GM18519 (cell line): ENCODE measurements around the gene ORC5.
A peak's percentile ranks its signal among the peaks of the same experiment; 100 is the strongest.
"Not testable (repeated sequence)": the region's sequence is repeated elsewhere in the genome, so short reads cannot be mapped to it uniquely, and the experiment has no call there.

Experiments
- ATAC-seq: cut with Tn5 transposase; IDR thresholded peaks from one replicate; pipeline ENCODE4 v1.9.1; 2021; ENCODE audit warnings: mild to moderate bottlenecking, moderate library complexity; ENCODE audit not compliant: unreplicated experiment, low FRiP score

ORC5 gene

DNA sequence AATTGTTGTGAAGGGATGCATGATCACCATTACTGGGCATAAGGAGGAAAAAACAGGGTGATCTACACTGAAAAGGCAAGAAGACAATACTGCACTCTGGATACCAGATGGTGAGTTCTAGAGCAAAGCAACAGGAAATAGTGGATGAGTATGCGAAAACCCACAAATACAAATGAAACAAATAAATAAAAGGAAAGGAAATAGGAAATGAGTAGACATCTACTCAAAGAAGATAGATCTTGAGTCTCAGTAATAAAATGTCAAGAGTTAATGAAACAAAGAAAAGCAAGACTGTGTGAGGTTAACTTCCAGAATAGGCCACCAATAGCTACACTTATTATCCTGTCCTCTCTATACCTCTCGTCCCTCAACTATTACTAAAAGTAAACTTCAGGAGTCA lies 11.7 kb downstream of the ORC5 start:
- ATAC-seq = no peak

DNA sequence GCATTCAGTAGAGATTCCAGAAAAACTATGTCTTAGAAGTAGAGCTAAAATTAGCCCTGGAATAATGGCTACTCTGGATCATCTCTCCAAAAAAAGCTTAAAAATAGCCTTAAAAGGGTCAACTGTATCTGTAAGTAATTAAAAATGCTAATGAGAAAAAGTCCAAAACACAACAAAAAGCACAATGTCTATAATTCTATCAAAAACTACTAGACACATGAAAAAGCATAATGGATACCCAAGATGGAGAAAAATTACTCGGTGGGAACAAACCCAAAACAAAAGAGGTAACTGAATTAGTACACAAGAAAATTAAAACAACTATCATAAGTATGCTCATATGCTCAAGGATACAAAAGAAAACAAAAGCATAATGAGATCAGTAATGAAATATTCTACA lies 15.4 kb downstream of the ORC5 start:
- ATAC-seq = no peak

DNA sequence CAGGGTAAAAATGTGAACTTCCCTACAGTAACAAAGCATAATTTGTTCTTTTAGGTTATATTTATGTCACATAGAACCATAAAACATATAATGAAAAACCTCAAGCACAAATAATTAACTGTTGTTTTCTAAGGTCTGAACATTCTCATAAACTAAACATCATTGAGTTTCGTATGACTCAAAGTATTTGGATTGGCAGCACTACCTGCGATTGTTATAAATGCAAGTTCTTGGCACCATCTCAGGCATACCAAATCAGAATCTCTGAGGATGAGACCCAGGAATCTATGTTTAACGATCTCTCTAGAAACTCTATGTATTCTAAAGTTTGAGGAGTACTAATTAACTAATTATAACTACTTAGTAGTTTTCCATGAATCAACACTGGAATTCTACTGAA lies 22.5 kb downstream of the ORC5 start:
- ATAC-seq = no peak

DNA sequence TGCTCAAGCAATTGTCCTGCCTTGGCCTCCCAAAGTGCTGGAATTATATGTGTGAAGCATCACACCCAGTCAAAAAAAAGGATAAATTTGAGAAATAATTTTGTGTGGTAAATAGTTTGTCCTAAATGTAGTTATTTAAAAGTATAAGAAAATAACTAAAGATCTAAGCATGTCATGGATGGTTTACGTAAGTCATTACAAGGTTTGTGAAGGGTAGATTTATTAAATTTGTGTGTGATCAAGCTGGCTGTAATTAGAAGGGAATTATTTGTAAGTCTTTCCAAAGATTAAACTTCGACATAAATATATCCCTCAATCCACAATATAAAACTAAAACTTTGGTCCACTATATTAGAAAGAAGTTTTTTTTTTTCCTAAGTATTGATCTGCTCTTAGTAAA lies 28.6 kb downstream of the ORC5 start:
- ATAC-seq = no peak

DNA sequence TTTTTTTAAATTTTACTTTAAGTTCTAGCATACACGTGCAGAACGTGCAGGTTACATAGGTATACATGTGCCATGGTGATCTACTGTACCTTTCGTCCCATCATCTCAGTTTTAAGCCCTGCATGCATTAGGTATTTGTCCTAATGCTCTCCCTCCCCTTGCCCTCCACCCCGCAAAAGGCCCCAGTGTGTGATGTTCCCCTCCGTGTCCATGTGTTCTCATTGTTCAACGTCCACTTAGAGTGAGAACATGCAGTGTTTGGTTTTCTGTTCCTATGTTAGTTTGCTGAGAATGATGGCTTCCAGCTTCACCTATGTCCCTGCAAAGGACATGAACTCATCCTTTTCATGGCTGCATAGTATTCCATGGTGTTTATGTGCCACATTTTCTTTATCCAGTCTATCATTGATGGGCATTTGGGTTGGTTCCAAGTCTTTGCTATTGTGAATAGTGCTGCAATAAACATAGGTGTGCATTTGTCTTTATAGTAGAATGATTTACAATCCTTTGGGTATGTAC lies 30.2 kb downstream of the ORC5 start:
- ATAC-seq = not testable (repeated sequence)

DNA sequence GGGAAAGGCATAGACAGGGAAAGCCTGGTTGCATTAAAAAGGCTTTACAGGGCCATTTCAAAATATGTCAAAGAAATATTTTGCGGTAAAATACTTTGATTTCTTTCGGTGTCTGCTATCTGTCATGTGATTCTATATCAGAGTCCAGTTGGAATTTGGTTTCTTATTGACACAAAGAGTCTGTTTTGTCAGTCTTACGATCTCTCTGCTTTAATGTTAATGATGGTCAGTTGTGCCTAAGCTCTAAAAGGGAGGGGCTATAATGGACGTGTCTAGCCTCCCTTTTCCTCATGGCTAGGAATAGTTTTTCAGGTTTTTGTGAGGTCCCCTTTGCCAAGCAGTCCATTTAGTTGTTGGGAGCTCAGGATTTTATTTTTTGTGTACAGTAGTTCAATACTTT lies 31.5 kb downstream of the ORC5 start:
- ATAC-seq = no peak

DNA sequence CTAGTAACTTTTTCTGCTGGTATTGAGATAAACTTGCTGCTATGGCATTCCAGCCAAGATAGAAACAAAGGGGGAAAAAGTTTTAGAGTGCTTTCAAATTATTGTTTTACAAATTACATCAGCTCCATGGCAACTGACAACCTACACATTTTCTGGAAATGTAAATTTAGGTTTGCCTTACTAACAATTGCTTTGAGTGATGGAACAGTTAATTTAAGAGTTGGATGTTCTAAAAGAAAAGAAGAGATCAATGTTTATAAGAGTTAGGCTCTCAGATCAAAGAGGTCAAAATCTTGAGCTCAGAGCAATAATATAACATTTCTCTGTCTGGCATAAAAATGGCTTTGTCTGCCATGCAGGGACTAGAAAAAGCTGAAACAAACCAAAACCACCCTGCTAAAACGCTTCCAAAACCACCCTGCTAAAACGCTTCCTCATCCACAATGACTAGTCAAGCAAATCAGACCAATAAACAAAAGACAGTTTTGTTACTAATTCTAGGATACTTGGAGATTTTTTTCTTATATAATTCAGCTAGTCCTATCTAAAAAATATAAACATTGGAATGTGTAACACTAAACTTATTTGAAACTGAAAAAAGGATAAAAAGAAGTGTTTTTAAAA lies 32.3 kb downstream of the ORC5 start:
- no peak for ATAC-seq

DNA sequence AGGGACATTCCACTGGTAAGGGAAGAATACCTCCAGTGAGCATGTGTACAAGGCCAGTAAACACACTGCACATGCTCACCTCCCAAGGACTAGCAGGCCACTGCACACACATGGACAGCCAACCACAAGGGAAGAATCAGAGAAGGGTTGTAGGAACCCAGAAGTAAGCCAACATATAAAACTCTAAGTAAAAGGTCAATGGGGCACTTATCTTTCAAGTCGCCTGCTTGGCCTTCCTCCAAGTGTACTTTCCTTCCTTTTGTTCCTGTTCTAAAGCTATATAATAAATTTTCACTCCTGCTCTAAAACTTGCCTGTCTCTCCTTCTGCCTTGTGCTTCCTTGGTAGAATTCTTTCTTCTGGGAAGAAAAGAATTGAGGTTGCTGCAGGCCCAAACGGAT lies 33.0 kb downstream of the ORC5 start:
- ATAC-seq = no peak

DNA sequence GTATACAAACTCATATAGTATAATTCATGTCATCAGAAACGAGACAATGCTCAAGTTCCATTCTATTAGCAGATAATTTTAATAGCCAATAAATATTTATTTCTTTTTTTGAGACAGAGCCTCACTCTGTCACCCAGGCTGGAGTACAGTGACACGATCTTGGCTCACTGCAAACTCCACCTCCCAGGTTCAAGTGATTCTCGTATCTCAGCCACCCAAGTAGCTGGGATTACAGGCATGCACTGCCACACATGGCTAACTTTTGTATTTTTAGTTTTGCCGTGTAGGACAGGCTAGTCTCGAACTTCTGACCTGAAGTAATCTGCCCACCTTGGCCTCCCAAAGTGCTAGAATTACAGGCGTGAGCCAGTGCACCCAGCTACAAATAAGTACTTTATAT lies 45.7 kb downstream of the ORC5 start:
- no peak for ATAC-seq

DNA sequence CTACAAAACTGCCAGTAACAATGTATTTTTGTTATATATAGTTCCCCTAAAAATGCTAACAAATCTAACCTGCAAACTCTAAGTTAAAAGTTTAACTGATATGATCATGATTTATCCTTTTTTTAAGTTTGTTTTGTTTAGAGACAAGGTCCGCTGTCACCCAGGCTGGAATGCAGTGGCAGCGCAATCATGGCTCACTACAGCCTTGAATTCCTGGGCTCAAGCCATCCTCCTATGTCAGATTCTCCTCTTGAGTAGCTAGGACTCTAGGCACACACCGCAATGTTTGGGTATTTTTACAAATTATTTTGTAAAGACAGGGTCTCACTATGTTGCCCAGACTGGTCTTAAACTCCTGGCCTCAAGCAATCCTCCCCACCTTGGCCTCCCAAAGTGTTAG lies 46.6 kb downstream of the ORC5 start:
- ATAC-seq = no peak

DNA sequence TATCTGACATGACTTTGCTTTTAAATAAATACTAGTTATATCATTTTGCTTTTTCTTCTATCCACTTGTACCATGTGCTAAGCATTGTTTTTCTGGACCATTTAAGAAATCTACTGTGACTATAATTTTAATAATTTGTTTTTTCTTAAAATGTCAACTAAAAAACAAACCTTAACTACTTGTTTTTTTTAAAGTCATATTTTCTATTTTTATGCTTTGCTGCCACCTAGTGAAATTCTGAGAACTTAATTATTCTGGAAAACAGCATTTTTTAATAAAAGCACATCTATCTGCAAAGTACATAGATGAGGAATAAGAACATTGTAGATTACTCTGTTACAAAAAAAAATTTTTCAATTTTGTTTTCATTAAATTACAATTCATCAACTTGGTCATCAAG lies 47.4 kb downstream of the ORC5 start:
- no peak for ATAC-seq

DNA sequence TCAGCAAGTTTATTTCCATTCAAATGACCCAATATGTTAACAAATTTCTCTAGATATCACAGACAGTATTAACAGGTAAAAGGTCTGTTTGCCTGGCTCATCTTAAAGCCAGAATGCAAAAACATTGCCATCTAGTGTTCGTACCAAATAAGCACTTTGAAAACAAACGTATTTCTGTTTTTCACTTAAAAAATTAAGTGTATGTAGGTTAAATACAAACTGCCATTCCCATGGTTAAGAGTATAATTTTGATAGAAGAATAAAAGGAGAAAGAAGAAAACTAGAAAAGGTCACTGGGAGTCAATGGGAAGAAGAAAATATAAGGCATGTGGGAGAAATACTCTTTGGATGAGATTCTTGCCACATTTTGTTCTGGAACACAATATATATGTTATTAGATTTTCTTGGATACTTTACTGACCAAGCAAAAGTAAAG lies 51.0 kb downstream of the ORC5 start:
- ATAC-seq = peak; percentile 54

DNA sequence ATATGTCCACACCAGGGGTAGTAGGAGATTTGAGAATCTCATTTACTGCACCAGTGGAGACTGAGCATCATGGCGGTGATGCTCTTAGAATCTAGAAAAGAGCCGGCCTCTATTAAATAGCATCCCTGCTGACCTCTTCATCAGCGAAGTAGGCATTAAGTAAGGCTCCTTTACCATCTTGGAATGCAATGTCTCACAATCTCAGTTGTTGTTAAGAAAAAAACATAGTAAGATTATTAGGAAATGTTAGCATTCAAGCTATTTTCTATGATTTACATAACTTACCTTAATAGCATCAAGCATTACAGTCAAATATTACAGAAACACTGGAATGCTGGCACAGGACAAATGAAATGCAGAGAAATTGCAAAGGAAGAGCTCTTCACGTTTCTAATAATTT lies 54.5 kb downstream of the ORC5 start:
- no peak for ATAC-seq

DNA sequence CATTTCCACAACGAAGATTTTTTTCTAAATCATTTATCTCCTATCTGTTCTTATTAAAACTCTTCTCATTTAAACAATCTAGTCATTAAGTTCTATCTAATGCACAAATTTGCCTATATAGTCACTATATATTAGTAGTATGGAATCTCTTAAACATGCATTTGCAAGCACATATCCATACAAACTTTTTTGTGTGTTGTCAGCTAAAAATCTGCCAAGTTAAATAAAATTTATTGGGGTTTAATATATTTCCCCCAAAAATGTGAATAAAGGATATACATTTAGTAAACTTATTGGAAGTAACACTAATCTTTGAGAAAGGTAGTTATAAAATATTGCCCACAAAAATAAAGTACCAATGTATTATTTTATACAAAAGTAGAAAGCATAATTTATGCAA lies 55.3 kb downstream of the ORC5 start:
- no peak for ATAC-seq

DNA sequence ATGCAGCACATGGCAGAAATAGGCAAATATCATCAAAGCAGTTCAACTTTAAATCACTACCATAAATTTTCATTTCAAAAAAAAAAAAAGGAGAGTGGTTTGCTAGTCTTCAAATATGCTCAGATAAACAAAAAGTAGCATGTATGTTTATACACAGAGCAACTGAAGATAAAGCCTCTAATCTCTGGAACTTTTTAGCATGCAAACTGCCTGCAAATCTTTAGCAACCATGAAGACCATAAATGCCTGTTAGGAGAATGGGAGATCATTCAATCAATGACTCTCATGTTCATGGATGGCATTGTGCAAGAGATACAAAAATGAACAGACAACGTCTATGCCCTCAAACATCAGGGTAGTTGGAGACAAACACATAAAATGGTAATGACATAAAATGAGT lies 57.3 kb downstream of the ORC5 start:
- no peak for ATAC-seq

DNA sequence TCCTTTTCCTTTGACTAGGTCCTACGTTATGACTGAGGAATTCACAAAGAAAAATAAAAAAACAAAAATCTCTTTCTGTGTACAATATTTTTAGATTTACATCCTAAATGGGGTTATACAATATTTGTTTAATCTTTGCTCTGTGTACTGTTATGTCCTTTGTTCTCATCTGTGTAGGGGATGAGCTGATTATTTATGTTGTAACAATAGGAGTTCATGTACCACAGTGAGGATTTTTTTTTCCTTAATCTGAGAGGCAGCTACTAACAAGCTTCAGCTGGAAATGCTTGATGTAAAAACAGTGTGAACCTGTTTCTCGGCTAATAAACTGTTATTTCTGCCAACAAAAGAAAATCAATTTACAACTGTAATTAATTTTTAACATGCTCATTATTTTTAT lies 58.0 kb downstream of the ORC5 start:
- no peak for ATAC-seq

DNA sequence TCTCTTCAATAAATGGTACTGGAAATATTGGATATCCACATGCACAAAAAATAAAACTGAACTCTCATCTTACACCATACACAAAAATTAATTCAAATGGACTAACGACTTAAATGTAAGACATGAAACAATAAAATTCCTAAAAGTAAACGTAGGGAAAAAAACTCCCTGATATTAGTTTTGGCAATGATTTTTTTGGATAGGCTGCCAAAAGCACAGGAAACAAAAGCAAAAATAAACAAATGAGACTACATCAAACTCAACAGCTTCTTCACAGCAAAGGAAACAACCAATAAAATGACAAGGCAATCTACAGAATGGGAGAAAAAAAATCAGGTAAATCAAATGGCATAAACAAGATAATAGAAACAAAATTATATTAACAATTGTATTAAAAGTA lies 65.7 kb downstream of the ORC5 start:
- ATAC-seq = no peak

DNA sequence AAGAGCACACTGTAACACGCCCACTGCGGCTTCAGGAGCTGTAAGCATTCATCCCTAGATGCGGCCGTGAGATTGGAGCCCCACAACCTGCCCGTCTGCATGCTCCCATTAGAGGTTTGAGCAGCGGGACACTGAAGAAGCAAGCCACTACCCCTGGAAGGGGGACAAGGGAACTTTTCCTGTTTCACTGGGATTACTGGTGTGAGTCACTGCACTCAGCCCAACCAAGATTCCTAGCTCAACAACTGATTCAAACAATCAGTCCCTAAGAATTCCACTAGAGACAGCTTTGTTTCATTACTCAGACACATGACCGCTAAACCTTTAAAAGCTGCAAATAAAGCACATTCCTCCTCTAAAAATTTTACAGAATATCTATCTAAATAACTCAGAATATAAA lies 69.8 kb downstream of the ORC5 start:
- ATAC-seq = no peak

DNA sequence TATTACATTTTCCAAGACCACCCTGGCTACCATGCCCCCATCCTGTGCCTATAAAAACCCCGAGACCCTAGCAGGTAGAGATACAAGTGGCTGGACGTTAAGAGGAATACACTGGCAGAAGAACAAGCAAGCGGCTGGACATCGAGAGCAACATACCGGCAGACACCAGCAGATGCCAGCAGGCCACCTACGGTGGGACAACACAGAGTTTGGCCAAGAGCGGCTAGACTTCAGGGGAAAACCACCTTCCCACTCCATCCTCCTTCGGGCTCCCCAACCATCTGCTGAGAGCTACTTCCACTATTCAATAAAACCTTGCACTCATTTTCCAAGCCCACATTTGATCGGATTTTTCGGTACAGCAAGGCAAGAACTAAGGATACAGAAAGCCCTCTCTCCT lies 70.3 kb downstream of the ORC5 start:
- ATAC-seq = no peak

DNA sequence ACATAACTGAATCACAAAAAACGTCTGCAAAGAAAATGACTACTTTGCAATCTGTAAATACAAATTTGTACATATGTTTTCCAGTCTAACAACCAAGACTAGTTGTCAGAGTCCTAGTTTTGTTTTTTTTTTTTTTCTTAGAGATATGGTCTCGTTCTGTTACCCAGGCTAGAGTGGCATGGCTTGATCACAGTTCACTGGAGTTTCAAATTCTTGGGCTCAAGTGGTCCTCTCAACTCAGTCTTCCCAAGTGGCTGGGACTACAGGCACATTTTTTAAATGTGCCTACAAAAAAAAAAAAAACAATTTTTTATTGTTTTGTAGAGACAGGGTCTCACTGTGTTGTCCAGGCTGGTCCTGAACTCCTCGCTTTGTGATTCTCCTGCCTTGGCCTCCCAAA lies 70.8 kb downstream of the ORC5 start:
- no peak for ATAC-seq

DNA sequence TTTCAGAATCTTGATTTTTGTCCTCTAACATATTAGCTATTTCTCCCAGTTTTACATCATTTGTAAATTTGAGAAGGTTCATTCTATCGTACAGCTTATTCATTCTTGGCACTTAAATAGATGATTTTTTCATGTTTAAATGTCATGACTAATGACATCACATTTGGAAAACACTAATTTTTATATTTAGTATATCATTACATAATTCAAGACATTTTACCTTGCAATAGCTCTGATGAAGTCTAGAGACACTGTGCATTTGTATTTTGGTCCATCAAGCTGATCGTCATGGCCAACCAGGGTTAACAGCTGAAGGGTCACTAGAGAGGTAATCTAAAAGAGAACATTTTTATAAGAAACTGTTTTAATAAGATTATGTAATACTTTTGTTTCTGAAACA lies 71.3 kb downstream of the ORC5 start:
- ATAC-seq = no peak

DNA sequence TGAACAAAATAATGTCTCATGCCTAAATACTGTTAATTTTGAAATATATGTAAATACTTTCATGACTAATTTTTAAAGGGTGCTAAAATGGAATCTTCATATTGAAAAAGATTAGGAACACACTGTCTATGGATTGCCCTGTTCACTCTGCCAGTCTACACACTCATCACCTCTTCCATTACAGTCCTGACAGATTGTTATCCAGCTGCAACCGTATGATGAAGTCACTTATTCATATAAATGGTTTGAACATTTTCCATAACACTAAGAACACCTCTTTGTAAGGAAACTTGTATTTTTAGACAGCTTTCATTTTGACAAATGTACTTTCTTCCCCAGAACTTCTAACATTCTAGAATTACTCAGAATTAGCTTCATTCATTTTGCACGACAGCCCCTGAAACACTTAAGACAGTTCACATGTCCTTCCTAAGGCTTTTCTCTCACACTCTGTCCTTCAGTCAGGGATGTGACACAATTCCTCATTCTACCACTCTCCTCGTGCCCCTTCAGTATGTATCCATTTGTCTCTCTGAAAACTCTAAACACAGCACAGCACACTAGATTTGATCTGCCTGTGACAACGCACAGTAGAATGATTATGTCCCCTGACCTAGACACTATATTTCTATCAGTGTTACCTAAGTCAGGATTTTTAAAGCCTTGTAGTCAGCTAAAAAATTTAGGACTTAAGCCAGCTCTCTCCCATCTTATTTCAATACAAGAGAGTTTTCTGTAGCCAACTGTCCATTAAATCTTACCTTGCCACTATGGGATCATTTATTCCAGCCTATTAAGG lies 71.9 kb downstream of the ORC5 start:
- ATAC-seq = no peak
